ENCODE results near the gene COPS4.
"Not testable (repeated sequence)": the region's sequence is repeated elsewhere in the genome, so short reads cannot be mapped to it uniquely, and the experiment has no call there.

Gene COPS4

DNA sequence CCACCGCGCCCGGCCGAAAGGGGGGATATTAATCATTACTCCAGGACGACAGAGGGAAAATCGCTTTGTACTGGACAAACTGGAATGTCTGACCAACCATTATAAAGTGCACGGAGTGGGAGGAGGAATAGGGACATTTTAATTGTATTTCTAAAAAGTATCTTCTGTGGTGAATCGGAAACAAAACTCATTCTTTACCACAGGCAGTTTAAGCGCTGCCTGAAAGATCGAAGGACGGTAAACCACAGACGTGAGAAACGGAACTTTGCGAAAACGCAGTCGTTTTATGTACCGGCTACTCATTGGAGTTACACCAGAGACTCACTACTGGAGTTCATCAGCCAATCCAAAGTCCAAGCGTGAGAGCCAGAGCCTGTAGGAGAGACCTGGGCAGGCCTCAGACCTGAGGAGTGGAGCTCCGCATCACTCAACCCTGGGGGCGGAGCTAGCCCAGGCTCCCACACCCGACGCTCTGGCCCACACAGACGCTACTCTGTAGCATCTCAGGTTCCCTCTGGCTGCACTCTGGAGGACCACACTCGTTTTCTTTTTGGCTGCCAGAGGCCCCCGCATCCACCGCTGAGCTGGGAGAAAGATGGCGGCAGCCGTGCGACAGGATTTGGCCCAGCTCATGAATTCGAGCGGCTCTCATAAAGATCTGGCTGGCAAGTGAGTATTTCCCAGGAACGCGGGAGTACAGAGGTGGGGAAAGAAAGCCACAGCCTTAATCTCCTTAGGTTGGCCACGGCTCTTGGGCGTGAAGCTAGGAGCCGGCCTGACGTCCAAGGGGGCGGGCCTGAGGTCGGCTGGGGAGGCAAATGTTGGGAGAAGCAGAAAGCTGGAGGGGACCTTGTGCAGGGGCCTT is at the start of gene COPS4:
Gene COPS4, plus strand, starts transcription at position 554 of the 865 bp plus-strand sequence. Its CDS starts 42 bp downstream, at position 596.
- DNase-seq (ENCODE audit: extremely low spot score, insufficient read length, low read depth) (peak; percentile 92), FAIRE-seq (peak; percentile 100)

DNA sequence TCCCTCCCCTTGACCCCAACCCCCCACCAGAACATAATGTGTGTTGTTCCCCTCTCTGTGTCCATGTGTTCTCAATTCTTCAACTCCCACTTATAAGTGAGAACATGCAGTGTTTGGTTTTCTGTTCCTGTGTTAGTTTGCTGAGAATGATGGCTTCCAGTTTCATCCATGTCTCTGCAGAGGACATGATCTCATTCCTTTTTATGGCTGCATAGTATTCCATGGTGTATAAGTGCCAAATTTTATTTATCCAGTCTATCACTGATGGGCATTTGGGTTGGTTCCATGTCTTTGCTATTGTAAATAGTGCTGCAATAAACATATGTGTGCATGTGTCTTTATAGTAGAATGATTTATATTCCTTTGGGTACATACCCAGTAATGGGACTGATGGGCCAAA is 47.5 kb upstream of the COPS4 start:
- not testable (repeated sequence) for FAIRE-seq; DNase-seq (ENCODE audit: extremely low spot score, insufficient read length, low read depth)

- FAIRE-seq (no peak), DNase-seq (ENCODE audit: extremely low spot score, insufficient read length, low read depth) (no peak)
Observed at GRCh38 chr4:82988323-82988832, 46.6 kb upstream of the COPS4 start.

GRCh38 chr4:82989575-82990429 is 45.2 kb upstream of the COPS4 start:
- peak; percentile 87 for FAIRE-seq
- no peak for DNase-seq (ENCODE audit: extremely low spot score, insufficient read length, low read depth)

DNA sequence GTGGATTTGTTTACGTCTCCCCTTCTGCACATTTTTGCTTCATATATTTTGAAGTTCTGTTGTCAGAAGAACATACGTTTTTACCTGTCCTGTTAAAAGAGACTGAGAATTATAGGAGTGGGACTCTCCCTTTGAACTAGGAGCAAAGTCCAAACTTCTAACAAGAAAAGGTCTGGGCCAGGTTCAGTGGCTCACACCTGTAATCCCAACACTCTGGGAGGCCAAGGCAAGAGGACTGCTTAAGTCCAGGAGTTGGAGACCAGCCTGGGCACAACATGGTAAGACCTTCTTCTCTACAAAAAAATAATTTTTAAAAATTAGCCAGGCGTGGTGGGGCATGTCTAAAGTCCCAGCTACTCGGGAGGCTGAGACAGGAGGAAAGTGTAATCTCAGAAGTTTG is 40.1 kb upstream of the COPS4 start:
- DNase-seq (ENCODE audit: extremely low spot score, insufficient read length, low read depth) (no peak), FAIRE-seq (peak; percentile 45)

DNA sequence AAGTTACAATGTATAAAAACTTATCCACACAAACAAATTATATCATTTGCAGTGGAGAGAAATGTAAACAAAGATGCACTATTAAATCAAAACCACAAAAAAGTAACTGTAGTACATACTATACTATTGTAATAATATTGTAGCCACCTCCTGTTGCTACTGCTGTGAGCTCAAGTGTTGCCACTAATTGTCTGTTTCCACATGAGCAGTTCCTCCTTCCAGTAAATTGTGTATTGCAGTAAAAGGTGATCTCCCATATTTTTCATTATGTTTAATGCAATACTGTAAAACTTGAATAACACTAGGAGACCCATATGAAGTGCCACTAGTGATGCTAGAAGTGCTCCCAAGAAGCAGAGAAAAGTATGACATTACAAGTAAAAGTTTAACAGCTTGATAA is 36.1 kb upstream of the COPS4 start:
- FAIRE-seq (no peak), DNase-seq (ENCODE audit: extremely low spot score, insufficient read length, low read depth) (no peak)

DNA sequence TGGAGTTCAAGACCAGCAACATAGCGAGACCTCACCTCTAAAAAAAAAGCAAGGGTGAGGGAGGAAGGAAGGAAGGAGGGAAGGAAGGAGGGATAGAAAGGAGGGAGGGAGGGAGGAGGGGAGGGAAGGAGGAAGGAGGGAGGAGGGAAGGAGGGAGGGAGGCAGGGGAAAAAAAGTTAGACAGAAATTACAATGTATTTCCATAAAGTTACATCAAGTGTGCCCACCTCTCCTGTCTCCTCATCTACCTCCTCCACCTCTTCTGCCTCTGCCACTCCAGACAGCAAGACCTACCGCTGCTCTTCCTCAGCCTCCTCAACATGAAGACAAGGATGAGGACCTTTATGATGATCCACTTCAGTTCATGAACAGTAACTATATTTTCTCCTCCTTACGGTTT is 32.7 kb upstream of the COPS4 start:
- no peak for FAIRE-seq
- no peak for DNase-seq (ENCODE audit: extremely low spot score, insufficient read length, low read depth)

GRCh38 chr4:83003044-83003791 is 31.8 kb upstream of the COPS4 start:
- not testable (repeated sequence) for FAIRE-seq; DNase-seq (ENCODE audit: extremely low spot score, insufficient read length, low read depth)

GRCh38 chr4:83009529-83009928 is 25.5 kb upstream of the COPS4 start:
- DNase-seq (ENCODE audit: extremely low spot score, insufficient read length, low read depth), result no peak
- no peak for FAIRE-seq

GRCh38 chr4:83010111-83010521 is 24.9 kb upstream of the COPS4 start:
- DNase-seq (ENCODE audit: extremely low spot score, insufficient read length, low read depth) (no peak), FAIRE-seq (peak; percentile 49)

DNA sequence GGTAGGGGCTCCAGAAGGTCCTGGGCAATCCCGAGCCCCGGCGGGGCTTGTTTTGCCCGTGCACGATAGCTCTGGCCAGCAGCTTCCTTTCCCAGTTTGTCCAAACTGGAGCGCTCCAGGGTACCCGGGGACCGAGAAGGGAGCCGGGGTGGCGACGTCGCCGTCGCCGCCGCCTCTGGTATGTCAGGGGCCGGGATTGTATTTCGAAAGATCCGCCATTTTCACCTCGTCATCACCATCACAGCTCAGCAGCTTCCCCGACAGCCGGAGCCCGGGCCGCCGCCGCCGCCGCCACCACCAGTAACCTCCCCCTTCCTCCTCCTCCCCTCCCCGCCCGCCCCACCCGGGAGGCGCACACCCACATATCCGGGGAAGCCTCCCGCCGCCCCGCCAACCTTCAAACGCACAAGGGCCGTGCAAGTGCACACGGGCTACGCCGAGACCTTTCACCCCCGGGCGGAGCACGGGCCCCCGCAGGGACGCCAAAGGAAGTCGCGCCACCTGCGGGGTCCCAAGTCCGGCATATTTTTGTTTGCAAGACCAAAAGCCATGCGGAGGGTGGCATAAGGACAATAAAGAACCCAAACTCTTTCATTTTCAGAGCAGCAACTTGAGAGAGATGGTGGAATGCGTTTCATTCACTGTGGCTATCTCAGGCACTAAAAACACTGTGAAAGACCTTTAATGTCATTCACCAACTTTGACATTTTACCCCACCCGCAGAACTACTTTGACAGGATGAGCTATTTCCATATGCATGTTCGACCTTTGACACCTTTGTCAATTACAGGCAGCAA is 24.3 kb upstream of the COPS4 start, which contains the start of gene LIN54:
Gene LIN54, minus strand, starts transcription at position 302 of the 797 bp plus-strand sequence. CDS start 25,979 bp downstream, outside the sequence.
- peak; percentile 73 for FAIRE-seq

GRCh38 chr4:83011689-83012199 is 23.2 kb upstream of the COPS4 start:
- FAIRE-seq (peak; percentile 38), DNase-seq (ENCODE audit: extremely low spot score, insufficient read length, low read depth) (no peak)

More for the DNA sequence above, 24.3 kb upstream of the COPS4 start, which contains the start of gene LIN54:
- DNase-seq (ENCODE audit: extremely low spot score, insufficient read length, low read depth), result peak; percentile 63

DNA sequence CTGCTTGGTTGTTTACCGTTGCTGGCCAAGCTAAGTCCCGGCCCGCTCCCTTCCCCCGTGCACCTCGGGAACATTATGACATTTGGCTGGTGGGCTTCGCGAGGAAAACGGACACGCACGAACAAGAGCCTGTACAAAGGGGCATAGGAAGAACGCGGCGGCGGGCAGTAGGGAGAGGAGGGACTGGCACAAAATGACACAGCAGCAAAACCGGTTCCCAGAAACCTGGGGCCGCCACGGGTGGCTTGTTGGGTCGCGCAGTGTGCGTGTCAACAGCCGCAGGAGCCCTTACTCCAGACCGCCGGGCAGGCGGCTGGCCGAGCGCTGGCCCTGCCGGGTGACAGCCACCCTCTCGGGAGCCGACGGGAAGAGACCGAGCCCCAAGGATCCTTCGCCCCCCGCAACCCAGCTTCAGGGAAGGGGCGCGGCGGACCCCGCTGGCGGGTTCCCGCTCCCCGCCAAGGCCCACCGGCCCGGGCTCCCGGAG is 22.7 kb upstream of the COPS4 start:
- DNase-seq (ENCODE audit: extremely low spot score, insufficient read length, low read depth) (no peak), FAIRE-seq (no peak)

- FAIRE-seq, result peak; percentile 99
- peak; percentile 91 for DNase-seq (ENCODE audit: extremely low spot score, insufficient read length, low read depth)
Observed at GRCh38 chr4:83012687-83013419, 22.1 kb upstream of the COPS4 start.

GRCh38 chr4:83013420-83013867 is 21.5 kb upstream of the COPS4 start:
- DNase-seq (ENCODE audit: extremely low spot score, insufficient read length, low read depth) (no peak), FAIRE-seq (peak; percentile 29)

GRCh38 chr4:83013902-83014301 is 21.1 kb upstream of the COPS4 start:
- FAIRE-seq (peak; percentile 29), DNase-seq (ENCODE audit: extremely low spot score, insufficient read length, low read depth) (no peak)

- DNase-seq (ENCODE audit: extremely low spot score, insufficient read length, low read depth) (no peak), FAIRE-seq (no peak)
Observed at GRCh38 chr4:83019794-83020494, 15.0 kb upstream of the COPS4 start.
